ENCODE results near the gene TMEM18.

DNA sequence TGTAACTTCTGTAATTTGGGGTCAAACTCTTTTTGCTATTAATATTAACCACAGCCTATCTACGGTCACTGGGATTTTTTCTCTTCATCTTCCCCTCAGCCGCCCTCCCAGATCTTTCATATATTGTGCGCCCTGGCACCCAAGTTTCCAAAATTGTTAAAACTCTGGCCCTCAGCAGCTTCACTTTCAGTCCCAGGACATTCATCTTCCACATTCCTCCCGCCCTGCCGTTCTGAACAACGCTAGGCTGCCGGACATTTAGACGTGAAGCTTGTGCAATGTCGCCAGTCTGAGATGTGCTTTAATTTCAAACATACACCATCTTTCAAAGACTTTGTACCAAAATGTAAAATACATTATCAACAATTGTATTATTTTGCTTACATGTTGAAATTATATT lies 1.8 kb upstream of the TMEM18 start:
- no peak for TF ChIP-seq RAD21 (IDR thresholded peaks at IDR 0.05; ENCODE audit: low read length)
- TF ChIP-seq, protein P1, sequence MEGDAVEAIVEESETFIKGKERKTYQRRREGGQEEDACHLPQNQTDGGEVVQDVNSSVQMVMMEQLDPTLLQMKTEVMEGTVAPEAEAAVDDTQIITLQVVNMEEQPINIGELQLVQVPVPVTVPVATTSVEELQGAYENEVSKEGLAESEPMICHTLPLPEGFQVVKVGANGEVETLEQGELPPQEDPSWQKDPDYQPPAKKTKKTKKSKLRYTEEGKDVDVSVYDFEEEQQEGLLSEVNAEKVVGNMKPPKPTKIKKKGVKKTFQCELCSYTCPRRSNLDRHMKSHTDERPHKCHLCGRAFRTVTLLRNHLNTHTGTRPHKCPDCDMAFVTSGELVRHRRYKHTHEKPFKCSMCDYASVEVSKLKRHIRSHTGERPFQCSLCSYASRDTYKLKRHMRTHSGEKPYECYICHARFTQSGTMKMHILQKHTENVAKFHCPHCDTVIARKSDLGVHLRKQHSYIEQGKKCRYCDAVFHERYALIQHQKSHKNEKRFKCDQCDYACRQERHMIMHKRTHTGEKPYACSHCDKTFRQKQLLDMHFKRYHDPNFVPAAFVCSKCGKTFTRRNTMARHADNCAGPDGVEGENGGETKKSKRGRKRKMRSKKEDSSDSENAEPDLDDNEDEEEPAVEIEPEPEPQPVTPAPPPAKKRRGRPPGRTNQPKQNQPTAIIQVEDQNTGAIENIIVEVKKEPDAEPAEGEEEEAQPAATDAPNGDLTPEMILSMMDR (IDR thresholded peaks at IDR 0.05), result no peak

Data from SK-N-SH (cell line).